GM19395 (cell line): ENCODE measurements around the gene PCDHA4.
"Not testable (repeated sequence)": the region's sequence is repeated elsewhere in the genome, so short reads cannot be mapped to it uniquely, and the experiment has no call there.

Experiments
- ATAC-seq: cut with Tn5 transposase; IDR thresholded peaks from one replicate; pipeline ENCODE4 v1.9.1; 2021; ENCODE audit warnings: mild to moderate bottlenecking, moderate library complexity; ENCODE audit not compliant: unreplicated experiment

Gene PCDHA4

DNA sequence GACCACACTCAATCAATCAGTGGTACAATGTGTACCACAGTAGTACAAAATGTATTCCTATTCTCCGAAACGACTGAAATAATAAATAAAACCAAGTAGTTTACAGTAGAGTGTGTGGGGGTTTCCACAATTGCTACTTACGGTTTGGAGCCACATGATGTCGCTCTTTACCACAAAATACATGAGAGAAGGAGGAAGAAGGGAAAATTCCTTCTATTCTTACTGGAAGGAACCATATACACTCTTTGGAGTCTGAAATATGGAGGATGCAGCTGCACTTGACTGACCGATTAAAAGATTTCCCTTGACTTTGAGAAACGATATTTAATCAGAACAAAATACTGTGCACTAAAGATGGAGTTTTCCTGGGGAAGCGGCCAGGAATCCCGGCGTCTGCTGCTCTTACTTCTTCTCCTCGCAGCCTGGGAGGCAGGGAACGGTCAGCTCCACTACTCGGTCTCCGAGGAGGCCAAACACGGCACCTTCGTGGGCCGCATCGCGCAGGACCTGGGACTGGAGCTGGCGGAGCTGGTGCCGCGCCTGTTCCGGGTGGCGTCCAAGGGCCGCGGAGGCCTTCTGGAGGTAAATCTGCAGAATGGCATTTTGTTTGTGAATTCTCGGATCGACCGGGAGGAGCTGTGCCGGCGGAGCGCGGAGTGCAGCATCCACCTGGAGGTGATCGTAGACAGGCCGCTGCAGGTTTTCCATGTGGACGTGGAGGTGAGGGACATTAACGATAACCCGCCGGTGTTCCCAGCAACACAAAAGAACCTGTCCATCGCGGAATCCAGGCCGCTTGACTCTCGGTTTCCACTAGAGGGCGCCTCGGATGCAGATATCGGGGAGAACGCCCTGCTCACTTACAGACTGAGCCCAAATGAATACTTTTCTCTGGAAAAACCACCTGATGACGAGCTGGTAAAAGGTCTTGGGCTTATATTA, at the start of gene PCDHA4:
Gene PCDHA4, plus strand, starts transcription at position 235 of the 942 bp plus-strand sequence.
- no peak for ATAC-seq

DNA sequence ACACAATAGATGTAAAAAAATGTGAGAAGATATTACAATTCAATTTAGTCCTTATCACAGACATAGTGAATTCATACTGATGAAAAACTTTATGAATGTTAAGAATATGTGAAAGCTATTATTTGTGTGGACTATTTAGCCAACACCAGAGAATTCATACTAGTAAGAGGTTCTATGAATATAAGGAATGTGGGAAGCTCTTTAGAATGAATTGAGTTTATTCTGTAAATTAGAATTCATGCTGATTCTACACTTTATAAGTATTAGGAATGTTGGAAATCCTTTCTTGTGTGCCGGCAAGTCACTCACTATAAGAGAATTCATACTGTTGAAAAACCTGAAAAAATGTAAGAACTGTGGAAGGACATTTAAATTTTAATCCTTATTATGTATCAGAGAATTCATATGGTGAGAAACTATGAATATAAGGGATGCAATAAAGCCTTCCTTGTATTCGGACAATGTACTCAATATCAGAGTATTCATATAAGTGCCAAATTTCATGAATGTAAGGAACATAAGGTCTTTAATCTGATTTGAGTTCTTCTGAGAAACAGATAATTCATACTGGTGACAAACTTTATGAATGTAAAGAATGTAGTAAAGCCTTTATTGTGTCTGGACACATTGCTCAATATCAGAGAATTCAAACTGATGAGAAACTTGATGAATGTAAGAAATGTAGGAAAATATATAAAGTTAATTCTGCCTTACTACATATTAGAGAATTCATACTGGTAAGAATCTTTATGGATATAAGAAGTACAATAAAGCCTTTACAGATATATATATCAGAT, 42.5 kb upstream of the PCDHA4 start:
- no peak for ATAC-seq

DNA sequence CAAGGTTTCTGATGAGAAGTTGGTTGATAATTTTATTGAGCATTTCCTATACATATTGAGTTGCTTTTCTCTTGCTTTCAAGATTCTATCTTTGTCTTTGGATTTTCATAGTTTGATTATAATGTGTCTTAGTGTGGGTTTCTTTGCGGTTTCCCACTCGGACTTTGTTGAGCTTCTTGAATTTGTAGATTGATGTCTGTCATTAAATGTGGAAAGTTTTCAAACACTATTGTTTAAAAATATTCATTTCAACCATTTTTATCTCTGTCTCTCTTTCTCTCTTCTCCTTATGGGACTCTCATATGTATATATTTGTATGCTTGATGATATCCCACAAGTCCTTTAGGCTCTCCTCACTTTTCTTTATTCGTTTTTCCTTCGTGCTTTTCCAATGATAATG, 39.4 kb upstream of the PCDHA4 start:
- ATAC-seq: no peak

DNA sequence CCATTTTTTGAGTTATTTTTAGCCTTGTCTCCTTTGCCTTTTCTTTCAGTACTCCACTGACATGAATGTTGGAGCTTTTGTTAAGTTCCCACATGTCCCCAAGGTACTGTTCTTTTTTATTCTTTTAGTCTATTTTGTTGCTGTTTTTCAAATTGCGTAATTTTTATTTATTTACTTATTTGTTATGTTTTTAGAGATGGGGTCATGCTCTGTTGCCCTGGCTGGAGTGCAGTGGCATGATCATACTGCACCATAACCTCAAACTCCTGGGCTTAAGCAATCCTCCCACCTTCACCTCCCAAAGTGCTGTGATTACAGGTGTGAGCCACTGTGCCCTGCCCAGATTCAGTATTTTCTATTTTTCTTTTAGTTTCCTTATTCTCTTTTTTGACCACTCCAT, 26.4 kb upstream of the PCDHA4 start:
- no peak for ATAC-seq

DNA sequence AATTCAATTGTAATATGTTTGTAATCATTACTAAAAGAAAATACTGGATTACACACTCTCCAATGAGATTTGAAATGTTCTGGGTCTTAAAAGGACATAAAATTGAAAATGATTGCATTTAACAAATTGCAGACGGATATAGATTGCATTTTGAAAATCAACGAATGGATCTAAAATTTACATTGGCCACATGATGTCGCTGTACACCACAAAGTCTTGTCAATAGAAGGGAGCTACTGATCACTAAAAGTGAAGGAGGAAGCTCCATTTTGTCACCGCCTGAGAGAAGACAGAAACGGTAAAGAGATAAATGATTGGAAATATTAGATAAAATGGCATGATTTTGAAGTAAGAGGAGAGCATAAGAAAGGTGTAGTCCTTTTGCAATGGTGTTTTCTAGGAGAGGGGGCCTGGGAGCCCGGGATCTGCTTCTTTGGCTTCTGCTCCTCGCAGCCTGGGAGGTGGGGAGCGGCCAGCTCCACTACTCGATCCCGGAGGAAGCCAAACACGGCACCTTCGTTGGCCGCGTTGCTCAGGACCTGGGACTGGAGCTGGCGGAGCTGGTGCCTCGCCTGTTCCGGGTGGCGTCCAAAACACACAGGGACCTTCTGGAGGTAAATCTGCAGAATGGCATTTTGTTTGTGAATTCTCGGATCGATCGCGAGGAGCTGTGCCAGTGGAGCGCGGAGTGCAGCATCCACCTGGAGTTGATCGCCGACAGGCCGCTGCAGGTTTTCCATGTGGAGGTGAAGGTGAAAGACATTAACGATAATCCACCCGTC, 20.8 kb upstream of the PCDHA4 start, which contains the start of gene PCDHA1:
Gene PCDHA1, plus strand, starts transcription at position 236 of the 782 bp plus-strand sequence.
- ATAC-seq: no peak

DNA sequence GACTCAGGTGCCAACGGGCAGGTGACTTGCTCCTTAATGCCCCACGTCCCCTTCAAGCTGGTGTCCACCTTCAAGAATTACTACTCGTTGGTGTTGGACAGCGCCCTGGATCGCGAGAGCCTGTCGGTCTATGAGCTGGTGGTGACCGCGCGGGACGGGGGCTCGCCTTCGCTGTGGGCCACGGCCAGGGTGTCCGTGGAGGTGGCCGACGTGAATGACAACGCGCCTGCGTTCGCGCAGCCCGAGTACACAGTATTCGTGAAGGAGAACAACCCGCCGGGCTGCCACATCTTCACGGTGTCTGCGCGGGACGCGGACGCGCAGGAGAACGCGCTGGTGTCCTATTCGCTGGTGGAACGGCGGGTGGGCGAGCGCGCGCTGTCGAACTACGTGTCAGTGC, 19.4 kb upstream of the PCDHA4 start:
- not testable (repeated sequence) for ATAC-seq

DNA sequence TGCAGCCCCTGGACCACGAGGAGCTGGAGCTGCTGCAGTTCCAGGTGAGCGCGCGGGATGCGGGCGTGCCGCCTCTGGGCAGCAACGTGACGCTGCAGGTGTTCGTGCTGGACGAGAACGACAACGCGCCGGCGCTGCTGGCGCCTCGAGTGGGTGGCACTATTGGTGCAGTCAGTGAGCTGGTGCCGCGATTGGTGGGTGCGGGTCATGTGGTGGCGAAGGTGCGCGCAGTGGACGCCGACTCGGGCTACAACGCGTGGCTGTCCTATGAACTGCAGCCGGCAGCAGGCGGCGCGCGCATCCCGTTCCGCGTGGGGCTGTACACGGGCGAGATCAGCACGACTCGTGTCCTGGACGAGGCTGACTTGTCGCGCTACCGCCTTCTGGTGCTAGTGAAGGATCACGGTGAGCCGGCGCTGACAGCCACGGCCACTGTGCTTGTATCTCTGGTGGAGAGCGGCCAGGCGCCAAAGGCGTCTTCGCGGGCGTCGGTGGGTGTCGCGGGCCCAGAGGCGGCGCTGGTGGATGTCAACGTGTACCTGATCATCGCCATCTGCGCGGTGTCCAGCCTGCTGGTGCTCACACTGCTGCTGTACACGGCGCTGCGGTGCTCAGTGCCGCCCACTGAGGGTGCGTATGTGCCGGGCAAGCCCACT, 18.9 kb upstream of the PCDHA4 start:
- not testable (repeated sequence) for ATAC-seq

DNA sequence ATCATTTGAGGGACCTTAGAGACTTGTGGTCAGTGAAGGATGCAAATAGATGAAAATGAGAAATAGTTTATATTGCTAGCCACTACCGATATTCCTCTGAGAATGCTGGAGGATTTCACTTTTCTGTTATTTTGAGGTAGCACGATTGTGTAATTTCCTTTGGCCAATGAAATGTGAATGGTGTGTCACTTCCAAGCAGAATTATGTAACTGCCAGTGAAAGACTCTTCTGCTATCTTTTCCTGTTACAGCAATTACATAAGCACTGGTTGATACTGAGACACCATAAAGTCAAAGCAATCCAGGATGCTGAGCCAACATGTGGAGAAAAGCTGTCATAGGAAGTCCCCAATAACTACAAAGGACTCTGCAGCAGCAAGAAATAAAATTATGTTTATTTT, 15.8 kb upstream of the PCDHA4 start:
- ATAC-seq: no peak

DNA sequence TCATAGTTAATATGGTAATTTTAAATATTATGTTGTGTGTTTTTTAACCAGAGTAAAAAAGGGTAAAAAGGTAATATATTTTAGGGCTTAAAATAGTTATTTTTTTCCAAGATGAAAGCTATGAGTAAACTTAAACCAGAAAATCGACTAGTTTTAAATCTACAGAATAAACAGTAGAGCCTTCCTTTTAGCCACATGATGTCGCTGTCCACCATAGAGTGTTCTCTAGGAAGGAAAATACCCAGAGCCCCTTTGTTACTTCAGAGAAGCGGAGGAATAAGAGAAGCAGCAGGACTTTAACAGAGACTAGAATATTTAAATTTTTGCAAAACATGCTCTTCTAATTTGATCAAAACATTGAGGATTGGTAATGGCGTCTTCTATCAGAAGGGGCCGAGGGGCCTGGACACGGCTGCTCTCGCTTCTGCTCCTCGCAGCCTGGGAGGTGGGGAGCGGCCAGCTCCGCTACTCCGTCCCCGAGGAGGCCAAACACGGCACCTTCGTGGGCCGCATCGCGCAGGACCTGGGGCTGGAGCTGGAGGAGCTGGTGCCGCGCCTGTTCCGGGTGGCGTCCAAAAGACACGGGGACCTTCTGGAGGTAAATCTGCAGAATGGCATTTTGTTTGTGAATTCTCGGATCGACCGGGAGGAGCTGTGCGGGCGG, 12.1 kb upstream of the PCDHA4 start, which contains the start of gene PCDHA2:
Gene PCDHA2, plus strand, starts transcription at position 258 of the 664 bp plus-strand sequence.
- no peak for ATAC-seq

DNA sequence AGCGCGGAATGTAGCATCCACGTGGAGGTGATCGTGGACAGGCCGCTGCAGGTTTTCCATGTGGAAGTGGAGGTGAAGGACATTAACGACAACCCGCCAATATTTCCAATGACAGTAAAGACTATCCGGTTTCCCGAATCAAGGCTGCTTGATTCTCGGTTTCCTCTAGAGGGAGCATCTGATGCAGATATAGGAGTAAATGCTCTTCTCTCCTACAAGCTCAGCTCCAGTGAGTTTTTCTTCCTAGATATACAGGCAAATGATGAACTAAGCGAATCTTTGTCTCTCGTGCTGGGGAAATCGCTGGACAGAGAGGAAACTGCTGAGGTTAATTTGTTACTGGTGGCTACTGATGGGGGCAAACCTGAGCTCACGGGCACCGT, 11.6 kb upstream of the PCDHA4 start:
- no peak for ATAC-seq

DNA sequence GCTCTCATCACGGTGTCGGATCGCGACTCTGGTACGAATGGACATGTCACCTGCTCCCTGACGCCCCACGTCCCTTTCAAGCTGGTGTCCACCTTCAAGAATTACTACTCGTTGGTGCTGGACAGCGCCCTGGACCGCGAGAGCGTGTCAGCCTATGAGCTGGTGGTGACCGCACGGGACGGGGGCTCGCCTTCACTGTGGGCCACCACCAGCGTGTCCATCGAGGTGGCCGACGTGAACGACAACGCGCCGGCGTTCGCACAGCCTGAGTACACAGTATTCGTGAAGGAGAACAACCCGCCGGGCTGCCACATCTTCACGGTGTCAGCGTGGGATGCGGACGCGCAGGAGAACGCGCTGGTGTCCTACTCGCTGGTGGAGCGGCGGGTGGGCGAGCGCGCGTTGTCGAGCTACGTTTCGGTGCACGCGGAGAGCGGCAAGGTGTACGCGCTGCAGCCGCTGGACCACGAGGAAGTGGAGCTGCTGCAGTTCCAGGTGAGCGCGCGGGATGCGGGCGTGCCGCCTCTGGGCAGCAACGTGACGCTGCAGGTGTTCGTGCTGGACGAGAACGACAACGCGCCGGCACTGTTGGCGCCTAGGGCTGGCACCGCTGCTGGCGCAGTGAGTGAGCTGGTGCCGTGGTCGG, 10.7 kb upstream of the PCDHA4 start:
- ATAC-seq: not testable (repeated sequence)

DNA sequence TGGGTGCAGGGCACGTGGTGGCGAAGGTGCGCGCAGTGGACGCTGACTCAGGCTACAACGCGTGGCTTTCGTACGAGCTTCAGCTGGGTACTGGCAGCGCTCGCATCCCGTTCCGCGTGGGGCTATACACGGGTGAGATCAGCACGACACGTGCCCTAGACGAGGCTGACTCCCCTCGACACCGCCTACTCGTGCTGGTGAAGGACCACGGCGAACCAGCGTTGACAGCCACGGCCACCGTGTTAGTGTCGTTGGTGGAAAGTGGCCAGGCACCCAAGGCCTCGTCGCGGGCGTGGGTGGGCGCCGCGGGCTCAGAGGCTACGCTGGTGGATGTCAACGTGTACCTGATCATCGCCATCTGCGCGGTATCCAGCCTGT, 10.2 kb upstream of the PCDHA4 start:
- no peak for ATAC-seq

DNA sequence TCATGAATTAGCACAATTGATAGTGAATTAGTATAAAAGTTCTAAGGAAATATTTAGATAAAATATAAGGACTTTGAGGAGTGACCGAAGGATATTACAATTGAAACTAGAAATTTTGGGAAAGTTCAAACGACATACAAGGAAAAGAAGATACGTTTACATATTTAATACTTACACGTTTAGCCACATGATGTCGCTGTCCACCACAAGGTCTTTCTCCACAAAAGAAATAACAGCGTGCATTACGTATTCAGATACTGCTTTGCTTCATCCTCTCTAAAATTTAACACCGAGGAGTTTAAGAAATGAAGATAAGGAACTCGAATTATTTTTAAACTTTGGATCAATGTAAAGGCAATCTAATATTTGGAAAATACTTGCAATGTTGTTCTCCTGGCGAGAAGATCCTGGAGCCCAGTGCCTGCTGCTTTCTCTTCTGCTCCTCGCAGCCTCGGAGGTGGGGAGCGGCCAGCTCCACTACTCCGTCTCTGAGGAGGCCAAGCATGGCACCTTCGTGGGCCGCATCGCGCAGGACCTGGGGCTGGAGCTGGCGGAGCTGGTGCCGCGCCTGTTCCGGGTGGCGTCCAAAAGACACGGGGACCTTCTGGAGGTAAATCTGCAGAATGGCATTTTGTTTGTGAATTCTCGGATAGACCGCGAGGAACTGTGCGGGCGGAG, 5.9 kb upstream of the PCDHA4 start, which contains the start of gene PCDHA3:
Gene PCDHA3, plus strand, starts transcription at position 242 of the 678 bp plus-strand sequence.
- ATAC-seq: no peak

DNA sequence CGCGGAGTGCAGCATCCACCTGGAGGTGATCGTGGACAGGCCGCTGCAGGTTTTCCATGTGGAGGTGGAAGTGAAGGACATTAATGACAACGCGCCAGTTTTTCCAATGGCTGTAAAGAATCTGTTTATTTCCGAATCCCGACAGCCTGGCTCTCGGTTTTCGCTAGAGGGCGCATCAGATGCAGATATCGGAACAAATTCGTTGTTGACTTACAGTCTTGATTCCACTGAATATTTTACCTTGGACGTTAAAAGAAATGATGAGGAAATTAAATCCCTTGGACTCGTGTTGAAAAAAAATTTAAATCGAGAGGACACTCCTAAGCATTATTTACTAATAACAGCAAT, 5.4 kb upstream of the PCDHA4 start:
- no peak for ATAC-seq

DNA sequence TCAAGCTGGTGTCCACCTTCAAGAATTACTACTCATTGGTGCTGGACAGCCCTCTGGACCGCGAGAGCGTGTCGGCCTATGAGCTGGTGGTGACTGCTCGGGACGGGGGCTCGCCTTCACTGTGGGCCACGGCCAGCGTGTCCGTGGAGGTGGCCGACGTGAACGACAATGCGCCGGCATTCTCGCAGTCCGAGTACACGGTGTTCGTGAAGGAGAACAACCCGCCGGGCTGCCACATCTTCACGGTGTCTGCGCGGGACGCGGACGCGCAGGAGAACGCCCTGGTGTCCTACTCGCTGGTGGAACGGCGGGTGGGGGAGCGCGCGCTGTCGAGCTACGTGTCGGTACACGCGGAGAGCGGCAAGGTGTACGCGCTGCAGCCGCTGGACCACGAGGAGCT, 4.5 kb upstream of the PCDHA4 start:
- ATAC-seq: not testable (repeated sequence)

DNA sequence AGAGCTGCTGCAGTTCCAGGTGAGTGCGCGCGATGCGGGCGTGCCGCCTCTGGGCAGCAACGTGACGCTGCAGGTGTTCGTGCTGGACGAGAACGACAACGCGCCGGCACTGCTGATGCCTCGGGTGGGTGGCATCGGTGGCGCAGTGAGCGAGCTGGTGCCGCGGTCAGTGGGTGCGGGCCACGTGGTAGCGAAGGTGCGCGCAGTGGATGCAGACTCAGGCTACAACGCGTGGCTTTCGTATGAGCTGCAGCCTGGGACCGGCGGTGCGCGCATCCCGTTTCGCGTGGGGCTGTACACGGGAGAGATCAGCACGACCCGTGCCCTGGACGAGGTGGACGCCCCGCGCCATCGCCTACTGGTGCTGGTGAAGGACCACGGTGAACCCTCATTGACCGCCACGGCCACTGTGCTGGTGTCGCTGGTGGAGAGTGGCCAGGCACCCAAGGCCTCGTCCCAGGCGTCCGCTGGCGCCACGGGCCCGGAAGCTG, 4.0 kb upstream of the PCDHA4 start:
- ATAC-seq: no peak

DNA sequence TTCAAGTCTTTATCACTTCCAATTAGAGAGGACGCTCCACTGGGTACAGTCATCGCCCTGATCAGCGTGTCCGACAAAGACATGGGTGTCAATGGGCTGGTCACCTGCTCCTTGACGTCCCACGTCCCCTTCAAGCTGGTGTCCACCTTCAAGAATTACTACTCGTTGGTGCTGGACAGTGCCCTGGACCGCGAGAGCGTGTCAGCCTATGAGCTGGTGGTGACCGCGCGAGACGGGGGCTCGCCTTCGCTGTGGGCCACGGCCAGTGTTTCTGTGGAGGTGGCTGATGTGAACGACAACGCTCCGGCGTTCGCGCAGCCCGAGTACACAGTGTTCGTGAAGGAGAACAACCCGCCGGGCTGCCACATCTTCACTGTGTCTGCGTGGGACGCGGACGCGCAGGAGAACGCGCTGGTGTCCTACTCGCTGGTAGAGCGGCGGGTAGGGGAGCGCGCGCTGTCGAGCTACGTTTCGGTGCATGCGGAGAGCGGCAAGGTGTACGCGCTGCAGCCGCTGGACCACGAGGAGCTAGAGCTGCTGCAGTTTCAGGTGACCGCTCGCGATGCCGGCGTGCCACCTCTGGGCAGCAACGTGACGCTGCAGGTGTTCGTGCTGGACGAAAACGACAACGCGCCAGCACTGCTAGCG, 1.5 kb downstream of the PCDHA4 start:
- not testable (repeated sequence) for ATAC-seq

DNA sequence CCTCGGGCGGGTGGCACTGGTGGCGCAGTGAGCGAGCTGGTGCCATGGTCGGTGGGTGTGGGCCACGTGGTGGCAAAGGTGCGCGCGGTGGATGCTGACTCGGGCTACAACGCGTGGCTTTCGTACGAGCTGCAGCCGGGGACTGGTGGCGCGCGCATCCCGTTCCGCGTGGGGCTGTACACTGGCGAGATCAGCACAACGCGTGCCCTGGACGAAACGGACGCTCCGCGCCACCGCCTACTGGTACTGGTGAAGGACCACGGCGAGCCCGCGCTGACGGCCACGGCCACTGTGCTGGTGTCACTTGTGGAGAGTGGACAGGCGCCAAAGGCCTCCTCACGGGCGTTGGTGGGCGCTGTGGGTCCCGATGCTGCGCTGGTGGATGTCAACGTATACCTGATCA, 2.0 kb downstream of the PCDHA4 start:
- no peak for ATAC-seq
